GM19035 (cell line): ENCODE results near the gene TMIE.

ENCODE experiments used
- ATAC-seq: cut with Tn5 transposase; IDR thresholded peaks from one replicate; pipeline ENCODE4 v1.9.1; 2021; ENCODE audit not compliant: unreplicated experiment

TMIE gene, protein sequence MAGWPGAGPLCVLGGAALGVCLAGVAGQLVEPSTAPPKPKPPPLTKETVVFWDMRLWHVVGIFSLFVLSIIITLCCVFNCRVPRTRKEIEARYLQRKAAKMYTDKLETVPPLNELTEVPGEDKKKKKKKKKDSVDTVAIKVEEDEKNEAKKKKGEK

DNA sequence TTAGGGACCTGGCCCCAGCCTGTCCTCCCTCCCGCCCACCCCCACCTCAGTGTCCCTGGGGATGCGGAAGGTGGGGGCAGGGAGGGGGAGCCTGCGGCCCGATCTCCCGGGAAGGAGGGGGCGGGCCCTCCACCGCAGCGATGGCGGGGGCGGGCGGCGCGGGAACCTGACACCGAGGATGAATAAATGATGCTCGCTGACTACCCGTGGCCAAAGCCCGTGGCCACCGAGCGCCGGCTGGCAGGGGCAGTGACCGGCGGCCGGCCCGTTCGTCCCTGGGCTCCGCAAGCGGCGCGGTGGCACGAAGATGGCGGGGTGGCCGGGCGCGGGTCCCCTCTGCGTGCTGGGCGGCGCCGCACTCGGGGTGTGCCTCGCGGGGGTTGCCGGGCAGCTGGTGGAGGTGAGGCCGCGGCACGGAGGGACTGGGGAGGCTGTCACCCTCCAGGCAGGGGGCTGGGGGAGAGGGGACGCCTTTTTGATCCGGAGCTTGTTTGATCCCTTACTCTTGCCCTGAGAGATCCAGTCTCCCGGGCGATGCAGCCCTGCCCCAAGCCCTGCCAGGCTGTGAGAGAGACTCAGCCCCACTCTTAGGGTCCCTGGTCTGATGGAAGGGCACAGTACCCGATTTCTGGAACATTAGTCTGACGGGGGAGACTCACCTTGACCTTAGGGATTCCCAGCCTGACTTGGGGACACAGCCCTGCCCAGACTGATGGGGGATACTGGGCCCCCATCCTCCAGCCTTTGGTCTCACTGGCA lies at the start of gene TMIE:
Gene TMIE (plus strand): TSS at position 212 of the 759 bp plus-strand sequence. CDS start 96 bp downstream, at position 308.
- ATAC-seq: no peak

DNA sequence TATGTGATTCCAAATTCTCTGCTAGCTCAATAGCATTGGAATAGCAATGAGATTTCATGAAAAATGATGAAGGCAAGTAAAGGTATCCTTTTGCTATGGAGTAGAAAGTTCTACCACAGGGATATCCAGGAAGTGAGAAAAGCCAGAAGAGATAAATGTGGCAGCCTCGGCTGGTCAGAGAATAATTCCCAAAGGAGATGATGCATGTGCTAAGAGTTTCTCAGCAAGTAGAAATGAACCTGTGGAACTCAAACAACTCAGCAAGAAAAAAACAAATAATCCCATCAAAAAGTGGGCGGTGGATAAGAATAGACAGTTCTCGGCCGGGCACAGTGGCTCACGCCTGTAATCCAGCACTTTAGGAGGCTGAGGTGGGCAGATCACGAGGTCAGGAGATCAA lies 45.9 kb upstream of the TMIE start:
- no peak for ATAC-seq

DNA sequence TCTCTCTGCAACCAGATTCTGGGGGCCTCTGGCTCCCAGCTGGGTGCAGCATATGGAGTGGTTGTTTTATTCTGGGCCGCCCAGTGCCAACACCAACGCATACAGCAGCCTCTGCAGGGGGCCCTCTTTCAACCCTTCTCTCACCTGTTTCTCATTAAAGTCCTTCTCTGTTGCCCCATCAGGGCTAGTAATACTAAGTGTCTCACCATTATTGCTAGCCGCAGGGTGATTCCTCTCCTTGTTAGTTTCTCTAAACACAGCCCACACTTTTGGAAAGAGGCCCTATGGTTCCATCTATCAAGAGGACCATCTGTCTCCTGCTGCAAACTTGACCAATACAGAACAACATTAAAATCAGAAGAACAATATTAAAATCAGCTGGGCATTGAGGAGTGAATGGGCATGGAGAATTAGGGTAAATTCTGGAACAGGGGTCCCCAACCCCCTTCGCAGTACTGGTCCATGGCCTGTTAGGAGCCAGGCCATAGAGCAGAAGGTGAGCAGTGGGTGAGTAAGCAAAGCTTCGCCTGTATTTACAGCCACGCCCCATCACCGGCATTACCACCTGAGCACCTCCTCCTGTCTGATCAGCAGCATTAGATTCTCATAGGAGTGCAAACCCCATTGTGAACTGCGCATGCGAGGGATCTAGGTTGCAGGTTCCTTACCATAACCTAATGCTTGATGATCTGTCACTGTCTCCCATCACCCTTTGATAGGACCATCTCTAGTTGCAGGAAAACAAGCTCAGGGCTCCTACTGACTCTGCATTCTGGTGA lies 44.2 kb upstream of the TMIE start:
- no peak for ATAC-seq

DNA sequence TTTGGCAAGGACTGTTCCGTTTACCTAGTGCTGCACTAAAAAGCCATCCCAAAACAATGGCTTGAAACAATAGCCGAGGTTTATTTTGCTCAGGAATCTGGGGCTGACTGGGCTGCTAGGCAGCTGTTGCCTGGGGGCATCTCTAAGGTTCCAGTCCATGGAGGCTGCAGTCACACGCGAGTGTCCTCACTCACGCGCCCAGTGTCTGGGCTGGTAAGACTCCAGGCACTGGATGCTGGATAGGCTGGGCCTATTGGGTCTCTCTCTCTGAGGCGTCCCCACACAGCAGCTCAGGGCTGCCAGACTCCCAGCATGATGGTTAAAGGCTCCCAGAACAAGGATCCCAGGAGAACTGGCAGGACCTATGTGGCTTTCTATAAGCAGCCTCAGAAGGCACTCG lies 41.9 kb upstream of the TMIE start:
- ATAC-seq: no peak

DNA sequence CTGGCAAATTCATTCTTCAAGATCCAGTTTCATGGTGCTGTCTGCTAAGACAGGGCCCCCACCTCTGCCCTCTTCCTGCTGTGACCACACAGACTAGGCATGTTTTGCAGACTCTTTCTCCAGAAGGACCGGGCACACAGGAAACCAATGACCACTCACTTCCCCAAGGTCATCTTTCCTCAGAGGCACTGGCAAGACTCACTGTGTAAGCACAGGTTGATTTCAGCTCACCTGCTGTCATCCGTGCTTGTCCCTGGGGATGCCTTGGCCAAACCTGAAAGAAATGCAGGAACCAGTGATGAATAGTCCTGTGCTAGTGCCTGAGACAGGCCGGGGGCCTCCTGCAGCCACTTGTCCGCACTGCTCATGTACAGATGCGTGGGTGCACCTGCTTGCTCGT lies 41.2 kb upstream of the TMIE start:
- ATAC-seq: no peak

DNA sequence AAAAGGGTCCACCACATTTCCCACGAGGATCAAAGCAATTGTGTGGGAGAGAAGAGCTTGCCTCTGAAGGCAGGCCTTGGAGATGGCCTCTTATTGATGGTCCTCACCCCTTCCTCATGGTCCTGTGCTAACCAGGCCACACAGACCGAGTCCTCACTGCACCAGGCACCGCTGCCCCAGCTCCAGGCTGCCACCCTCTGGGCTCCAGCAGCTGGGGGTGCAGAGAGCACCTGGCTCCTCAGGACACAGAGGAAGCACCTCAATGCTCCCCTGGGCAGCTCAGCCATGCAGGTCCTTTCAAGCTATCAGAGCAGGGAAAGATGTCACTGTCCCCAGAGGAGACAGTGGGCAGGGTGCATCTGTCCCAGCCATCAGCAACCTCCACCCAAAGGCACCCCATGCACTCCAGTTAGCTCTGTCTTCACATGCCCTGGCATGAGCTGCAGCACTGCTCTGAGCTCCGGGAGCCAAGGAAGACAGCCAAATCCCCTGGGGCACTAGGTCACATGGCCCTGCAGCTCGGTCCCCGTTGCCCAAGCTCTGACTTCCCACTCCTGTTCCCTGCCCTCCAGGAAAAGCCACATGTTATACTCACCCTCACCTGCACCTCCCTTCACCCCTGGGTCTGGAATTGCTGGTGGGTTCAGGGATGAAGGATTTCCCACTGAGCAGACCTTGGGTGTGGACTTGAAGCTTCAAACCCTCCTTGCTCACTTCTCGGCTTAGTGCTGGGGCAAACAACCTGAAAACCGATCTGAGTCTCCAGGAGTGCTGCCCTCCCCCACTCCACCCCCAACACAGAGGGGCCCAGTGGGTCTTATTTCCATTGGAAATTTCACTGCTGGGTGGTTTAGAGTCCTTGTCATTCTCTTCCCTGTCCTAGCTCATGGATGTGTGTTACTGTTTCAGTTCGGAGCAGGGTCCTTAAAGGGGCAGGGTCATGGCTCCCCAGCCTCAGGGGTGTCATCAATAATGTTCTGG lies 40.4 kb upstream of the TMIE start:
- no peak for ATAC-seq

DNA sequence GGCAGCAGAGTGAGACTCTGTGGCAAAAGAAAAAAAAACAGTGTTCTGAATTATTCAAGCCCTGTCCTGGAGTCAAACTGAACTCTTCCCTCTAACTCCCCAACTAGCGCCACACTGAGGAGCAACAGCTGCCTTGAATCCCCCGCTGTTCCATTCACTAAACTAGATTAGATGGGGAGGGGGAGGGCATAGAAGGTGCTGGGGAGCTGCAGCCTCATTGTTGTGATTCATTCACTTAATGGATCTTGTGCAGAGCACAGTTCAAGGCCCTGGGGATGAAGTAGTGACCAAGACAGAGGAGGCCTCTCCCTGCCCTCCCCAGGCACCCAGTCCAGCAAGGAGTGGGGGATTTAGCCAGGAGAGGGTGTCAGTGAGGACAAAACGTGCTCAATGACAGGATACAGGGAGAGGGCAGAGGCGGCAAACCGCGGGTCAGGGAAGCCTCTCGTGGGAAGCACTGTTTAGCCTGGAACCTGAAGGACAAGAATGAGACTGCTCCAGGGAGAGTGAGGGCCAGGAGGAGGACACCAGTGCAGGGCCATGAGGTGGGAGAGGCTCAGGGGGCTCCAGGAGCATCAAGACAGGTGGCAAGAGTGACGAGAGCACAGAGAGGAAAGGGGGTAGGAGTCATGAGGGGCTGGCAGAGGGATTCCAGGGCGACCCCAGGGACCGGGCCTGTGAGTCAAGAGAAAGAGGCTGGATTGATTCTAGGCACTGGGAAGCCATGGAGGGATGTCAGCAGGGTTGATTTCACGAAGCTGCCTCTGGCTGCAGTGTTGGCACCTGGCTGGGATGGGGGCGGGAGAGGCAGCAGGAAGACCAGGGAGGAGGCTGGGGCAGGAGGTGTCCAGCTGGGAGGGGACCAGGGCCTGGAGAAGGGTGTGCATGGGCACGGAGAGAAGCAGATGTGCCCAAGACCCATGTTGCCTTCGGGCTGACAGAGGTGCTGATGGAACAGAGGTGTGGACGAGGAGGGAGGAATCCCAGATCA lies 39.1 kb upstream of the TMIE start:
- no peak for ATAC-seq

DNA sequence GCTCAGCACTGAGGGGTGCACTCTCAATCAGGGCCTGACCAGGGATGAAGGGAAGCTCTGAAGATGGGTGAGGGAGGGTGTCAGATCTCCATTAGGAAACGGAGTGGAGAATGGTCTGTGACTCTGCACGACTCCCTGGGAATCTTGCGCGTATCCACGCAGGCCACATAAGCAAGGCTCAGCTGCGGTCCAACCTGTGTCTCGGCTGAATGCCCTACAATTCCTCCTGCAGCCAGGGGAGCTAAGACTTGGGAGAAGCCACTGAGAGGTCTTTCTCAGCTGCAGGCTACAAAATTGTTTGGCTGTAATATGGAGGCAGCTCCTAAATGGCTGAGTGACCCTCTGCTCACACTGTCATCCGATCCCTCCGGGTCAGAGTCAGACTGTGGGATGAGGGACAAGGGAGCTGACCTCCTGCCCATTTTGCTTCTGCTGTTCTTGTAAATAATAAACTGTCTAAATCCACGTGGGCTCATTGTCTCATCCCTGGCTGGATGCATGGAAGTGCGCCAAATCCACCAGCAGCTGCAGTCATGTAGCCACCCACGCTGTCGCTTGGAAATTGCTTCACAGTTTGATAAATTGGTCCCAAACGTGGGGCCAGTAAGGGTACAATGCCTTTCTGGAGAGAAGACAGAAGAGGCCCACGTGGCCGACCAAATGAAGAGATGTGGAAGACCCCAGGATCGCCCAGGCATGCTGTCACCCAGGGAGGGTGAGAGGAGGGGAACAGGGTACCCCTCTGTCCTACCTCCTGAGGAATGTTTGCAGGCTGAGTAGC lies 38.2 kb upstream of the TMIE start:
- no peak for ATAC-seq

DNA sequence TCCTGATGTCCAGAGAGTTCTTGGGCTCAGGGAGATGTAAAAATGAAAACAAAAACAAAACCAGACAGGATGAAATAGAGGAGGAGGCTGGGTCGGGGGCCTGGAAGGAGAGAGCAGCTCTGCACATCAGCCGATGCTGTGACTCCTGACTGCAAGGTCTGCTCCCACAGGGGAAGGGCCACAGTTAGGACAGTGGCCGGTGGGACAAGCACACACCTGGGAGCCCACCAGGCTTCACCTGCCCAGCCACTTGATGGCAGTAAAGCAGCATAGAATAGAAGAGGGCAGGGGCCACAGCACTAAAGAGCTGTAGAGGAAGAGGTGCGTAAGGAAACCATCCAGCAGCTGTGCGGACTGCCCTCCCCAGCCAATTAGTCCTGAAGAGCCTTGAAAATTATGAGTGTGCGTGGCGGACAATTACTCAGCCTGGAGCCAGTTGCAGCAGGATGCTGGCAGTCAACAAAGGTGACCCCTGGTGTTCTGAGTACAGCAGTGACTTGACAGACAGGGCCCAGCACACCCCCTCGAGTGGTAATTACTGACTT lies 37.5 kb upstream of the TMIE start:
- ATAC-seq: no peak

DNA sequence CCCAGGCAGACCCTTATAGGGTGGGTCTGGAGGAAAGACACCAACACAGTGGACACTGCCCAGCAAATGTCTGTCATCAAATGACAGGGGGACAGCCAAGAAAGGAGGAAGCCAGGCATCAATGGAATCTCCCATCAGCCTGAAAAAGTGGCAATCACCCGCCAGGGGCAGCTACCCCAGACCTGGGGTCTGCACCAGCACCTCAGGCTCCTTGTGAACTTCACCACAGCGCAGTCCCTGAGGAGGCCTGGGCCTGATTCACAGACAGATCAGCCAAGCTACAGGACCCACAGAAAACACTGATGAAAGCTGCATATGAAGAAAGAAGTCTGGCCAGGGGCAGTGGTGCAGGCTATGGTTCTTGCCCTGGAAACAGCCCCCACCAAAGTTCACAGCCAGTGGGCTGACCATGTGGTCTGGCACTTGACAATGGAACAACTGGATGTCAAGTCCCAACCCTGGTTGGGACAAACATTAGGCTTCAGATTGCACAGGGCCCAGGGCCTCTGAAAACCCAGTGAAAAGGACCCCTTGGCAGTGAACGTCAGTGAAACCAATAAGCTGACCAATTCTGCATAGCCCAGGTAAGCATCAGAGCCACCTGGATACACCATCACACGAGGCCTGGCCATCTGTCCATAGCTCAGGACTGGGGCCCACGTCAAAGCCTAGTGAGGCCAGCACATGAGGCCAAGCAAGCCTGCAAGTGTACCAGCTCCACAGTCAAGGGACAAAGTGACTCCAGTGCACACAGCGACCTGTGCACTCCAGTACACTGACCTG lies 36.8 kb upstream of the TMIE start:
- no peak for ATAC-seq

DNA sequence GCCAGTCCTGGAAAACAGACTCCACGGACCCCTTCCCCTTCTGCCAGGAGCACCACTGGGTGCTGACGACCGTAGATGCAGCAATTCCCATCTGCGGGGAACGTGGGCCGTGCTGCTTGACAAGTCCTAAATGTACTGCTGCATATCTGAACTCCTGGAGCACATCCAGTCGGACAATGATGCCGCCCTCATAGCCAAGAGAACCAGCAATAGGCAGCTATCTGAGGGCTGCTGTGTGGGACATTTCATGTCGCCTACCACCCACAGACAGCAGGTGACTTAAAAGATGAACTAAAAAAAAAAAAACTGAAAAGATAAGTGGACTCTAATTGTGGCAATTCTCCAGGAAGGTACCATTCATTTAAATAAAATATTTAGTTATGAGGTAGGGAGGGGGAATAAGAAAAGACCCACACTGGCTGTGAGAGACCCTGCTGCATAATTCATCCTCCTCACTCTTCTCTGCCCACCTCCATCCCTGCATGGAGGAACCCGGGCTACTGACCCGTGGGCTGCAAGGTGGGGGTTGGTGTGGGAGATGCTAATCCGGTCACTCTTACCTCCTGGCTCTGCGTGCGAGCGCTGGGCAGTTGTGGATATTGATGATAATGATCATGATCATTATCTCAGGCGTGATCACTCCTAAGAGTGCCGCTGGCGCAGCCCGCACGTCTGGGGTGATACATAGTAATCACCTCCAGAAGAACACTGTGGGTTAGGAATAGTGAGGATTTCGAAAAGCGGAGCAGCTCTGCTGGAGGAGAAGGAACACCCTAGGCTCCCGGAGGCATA lies 36.0 kb upstream of the TMIE start:
- ATAC-seq: no peak

DNA sequence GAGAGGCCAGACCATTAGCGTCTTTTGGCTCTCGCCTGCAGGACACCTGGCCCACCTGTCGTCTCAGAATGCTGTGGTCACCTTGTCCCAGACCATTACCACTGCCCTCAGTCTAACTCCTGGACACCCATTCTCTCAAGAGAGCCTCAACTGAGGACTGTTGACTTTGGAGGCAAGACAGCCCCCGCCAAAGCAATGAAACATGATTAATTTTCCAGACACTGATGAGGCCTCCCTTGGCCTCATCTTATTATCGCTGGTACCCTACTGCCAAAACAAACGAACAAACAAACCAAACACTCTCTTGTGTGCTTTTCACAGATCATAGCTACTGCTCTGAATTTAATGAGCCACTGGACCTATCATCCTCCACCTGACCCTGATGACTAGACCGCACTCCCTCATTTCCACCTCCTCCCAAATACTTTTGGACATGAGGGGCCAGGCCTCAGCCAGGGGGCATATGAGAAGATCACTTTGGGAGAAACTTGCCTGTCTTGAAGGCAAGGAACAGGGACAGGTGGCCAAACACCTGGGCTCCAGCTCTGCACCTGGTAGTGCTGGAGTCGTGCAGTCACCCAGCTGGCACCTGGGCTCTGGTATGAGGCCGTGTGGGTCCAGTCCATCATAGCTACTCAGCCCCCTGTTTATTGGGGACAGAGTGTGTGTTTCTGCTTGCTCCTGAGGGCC lies 35.3 kb upstream of the TMIE start:
- ATAC-seq: no peak

DNA sequence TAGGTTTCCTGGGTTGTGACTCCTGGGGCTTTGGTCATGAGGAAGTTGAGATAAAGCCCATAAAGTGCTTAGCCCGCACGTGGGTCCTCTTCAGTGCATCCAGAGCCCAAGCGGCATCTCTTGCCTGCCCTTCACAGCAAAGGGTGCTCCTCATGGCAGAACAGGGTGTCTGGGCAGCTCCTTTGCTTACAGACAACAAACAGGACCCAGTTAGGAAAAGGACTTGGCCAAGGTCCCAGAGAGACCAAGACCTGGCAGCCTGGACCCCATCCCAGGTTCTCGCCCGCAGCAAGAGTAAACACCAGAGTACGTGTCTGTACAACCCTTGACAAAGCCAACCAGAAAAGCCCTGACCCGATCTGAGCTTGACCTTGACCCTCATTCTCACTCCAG lies 34.7 kb upstream of the TMIE start:
- ATAC-seq: no peak

DNA sequence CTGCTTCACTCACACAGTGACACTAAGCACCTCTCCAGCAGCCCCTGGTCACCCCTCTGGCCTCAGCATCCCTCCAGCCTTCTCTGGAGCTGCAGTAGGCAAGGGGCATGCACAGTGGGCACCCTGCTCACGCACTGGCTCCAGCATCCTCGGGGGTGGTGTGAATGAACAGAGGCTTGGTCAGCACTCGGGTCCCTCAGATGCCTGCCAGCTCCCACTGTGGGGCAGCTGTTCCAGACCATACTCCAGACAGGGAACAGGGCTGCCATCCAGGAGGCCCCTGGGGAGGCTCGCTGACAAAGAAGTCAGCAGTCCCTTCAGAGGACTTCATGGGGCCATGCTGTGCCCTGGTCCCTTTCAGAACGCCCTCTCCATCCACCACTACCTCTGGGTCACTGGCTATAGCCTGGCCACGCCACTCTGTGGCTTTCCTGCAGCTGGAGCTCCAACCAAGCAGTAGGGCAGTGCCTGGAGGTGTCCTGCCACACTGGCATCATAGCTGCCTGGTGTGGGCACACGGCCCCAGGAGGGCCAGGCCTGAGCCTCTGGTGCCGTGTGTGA lies 34.1 kb upstream of the TMIE start:
- ATAC-seq: no peak

DNA sequence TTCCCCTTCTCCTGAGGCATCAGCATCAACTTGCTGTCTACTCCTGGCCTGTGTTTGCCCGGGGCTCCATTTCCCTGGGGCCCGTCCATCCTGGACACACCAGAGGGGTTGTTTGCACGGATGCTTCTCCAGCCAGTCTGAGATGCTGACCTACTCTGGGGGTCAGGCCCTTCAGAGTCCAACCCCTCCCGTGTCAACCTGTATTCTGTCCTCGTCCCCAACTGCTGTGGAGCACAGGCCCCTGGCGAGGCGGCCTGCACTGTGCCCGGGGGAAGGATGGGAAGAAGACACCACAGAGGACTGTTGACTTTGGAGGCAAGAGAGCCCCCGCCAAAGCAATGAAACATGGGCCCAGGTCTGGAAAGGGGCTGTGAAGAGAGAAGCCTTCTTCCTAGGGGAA lies 33.5 kb upstream of the TMIE start:
- ATAC-seq: no peak

DNA sequence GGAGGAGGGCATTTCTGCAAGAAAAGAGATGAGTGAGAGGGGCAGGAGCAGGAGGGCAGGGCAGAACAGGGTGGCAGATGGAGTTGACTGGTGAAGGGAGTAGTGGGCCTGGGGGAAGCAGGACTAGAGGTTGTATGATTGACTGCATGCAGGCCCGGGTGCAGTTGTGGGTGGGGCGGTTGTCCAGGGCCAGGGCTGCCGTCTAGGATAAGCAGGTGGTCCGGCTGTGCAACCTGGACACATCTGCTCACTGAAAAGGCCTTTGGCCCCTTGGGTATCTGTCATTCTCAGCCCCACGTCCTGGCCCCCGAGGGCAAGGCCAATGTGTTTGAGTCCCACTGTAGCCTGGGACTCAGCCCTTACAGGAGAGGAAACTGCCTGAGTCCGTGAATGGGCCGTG lies 33.1 kb upstream of the TMIE start:
- no peak for ATAC-seq
